Fibroblast of lung (primary cell): ENCODE results near the gene ZNF654. TPM values are rescaled to one million over a fixed set of nuclear protein-coding genes. Genes with fewer than 3 reads are reported as not detected.

ENCODE experiments used
- DNase-seq, 2 donors: peaks; one replicate each; pipeline versions ENCODE4 v3.0.0 to v3.0.0-alpha.2; 2010; ENCODE audit warnings: low read depth in 2 of 2
- H2AFZ ChIP-seq: 2 replicates; pipeline ENCODE4 v1.5.1; 2012; ENCODE audit warnings: low read length, control low read depth, inconsistent platforms
- H3K27ac ChIP-seq: 2 replicates; pipeline ENCODE4 v1.5.1; 2011; ENCODE audit warnings: low read length, control low read depth; ENCODE audit not compliant: insufficient read depth
- H3K27me3 ChIP-seq: 2 replicates; pipeline ENCODE4 v1.5.1; 2011; ENCODE audit warnings: mild to moderate bottlenecking, low read length; ENCODE audit not compliant: control insufficient read depth, insufficient read depth
- H3K36me3 ChIP-seq: 2 replicates; pipeline ENCODE4 v1.5.1; 2011; ENCODE audit warnings: low read length; ENCODE audit not compliant: control insufficient read depth, insufficient read depth
- H3K4me1 ChIP-seq: 2 replicates; pipeline ENCODE4 v1.5.1; 2011; ENCODE audit warnings: low read length; ENCODE audit not compliant: control insufficient read depth, insufficient read depth; ENCODE audit errors: extremely low read depth
- H3K4me2 ChIP-seq: 2 replicates; pipeline ENCODE4 v1.5.1; 2011; ENCODE audit warnings: low read length, control low read depth; ENCODE audit not compliant: insufficient read depth; ENCODE audit errors: extremely low read depth
- H3K4me3 ChIP-seq, 4 experiments: fragments of 200-600 bp in 1 of 4; sonication (generic) in 1 of 4; replicated peaks in 1 of 4; 2 replicates each; pipeline ENCODE4 v1.5.1; 2011 to 2016; ENCODE audit warnings: low read length in 4 of 4, low read depth in 3 of 4, mild to moderate bottlenecking in 3 of 4, control low read depth in 2 of 4, inconsistent platforms in 1 of 4, mixed read lengths in 1 of 4; ENCODE audit not compliant: insufficient read depth in 1 of 4; ENCODE audit errors: control extremely low read depth in 1 of 4
- H3K79me2 ChIP-seq: 2 replicates; pipeline ENCODE4 v1.5.1; 2012; ENCODE audit warnings: mild to moderate bottlenecking, low read length, inconsistent platforms; ENCODE audit not compliant: control insufficient read depth, insufficient read depth
- H3K9ac ChIP-seq: 2 replicates; pipeline ENCODE4 v1.5.1; 2011; ENCODE audit warnings: mild to moderate bottlenecking, low read length, control low read depth; ENCODE audit not compliant: insufficient read depth
- H3K9me3 ChIP-seq: 2 replicates; pipeline ENCODE4 v1.5.1; 2012; ENCODE audit warnings: low read depth, low read length; ENCODE audit not compliant: control insufficient read depth, insufficient read depth
- H4K20me1 ChIP-seq: 2 replicates; pipeline ENCODE4 v1.5.1; 2011; ENCODE audit warnings: low read length; ENCODE audit not compliant: control insufficient read depth, insufficient read depth; ENCODE audit errors: extremely low read depth
- CTCF ChIP-seq, 2 donors: IDR thresholded peaks in 1 of 2; conservative IDR thresholded peaks in 1 of 2; 1 replicate in 1 of 2; 2 replicates in 1 of 2; pipeline ENCODE4 v1.5.1; 2011 to 2012; ENCODE audit warnings: low read length in 2 of 2, control low read depth in 1 of 2, inconsistent platforms in 1 of 2, low read depth in 1 of 2, mild to moderate bottlenecking in 1 of 2
- EZH2 ChIP-seq: IDR thresholded peaks from 2 replicates; pipeline ENCODE4 v1.5.1; 2012; ENCODE audit warnings: low read length, control low read depth, mild to moderate bottlenecking; ENCODE audit errors: missing control alignments
- polyA plus RNA-seq, 2 donors: library from polyadenylated mRNA; depleted of rRNA in 1 of 2; stranded (reverse) in 1 of 2; unstranded in 1 of 2; fragments of >200 nt; gene quantifications; 2 replicates each; pipeline ENCODE4 v1.2.1, GENCODE V29; 2011 to 2012; ENCODE audit warnings: missing spikeins in 1 of 2
- total RNA-seq: library from RNA; depleted of rRNA; stranded (reverse); fragments of >200 nt; gene quantifications from 2 replicates; pipeline ENCODE4 v1.2.1, GENCODE V29; 2014

ZNF654 gene
- total and polyA plus RNA-seq, 2 donors (not counting 1 experiment from before 2014, with no cell fraction given), result 6.5 to 16.3 TPM

- Histone ChIP-seq H3K36me3 (peaks cover 2% of the 10 kb centered on the region), H3K4me3 (peak overlapping the region; percentile 17 to 95 (median 85)), H3K9ac (no peak overlapping the region), H2AFZ (no peak overlapping the region), H3K9me3 (no peaks in the 10 kb centered on the region), H4K20me1 (no peaks in the 10 kb centered on the region), H3K4me2 (peak overlapping the region; percentile 68), H3K27me3 (no peaks in the 10 kb centered on the region), H3K27ac (no peak overlapping the region), H3K79me2 (peaks cover 39% of the 10 kb centered on the region), H3K4me1 (peaks cover 2% of the 10 kb centered on the region)
- no peak for TF ChIP-seq CTCF (conservative IDR thresholded peaks at IDR 0.05 in 1 of 2, IDR thresholded peaks at IDR 0.05 in 1 of 2; ENCODE audit: low read depth in 1 of 2, low read length in 2 of 2)
- no peak for TF ChIP-seq EZH2
- DNase-seq, result peak in 1 of 2 donors; percentile 29
These were observed 92.3 kb downstream of the ZNF654 start for GRCh38 chr3:88151358-88151757.

GRCh38 chr3:88152841-88153240, 93.8 kb downstream of the ZNF654 start:
- Histone ChIP-seq H4K20me1 (no peaks in the 10 kb centered on the region), H2AFZ (no peak overlapping the region), H3K9me3 (no peaks in the 10 kb centered on the region), H3K79me2 (peaks cover 41% of the 10 kb centered on the region), H3K36me3 (peaks cover 2% of the 10 kb centered on the region), H3K27me3 (no peaks in the 10 kb centered on the region), H3K4me3 (no peak overlapping the region), H3K4me1 (peaks cover 2% of the 10 kb centered on the region), H3K27ac (no peak overlapping the region), H3K9ac (no peak overlapping the region), H3K4me2 (no peak overlapping the region)
- TF ChIP-seq EZH2 (no peak), CTCF (conservative IDR thresholded peaks at IDR 0.05 in 1 of 2, IDR thresholded peaks at IDR 0.05 in 1 of 2; ENCODE audit: low read depth in 1 of 2, low read length in 2 of 2) (no peak)
- DNase-seq, result no peak

- no peaks in the 10 kb centered on the region for H3K27me3 ChIP-seq
- H3K9ac ChIP-seq, result no peak overlapping the region
- H4K20me1 ChIP-seq, result no peaks in the 10 kb centered on the region
- no peak overlapping the region for H3K27ac ChIP-seq
- DNase-seq, result no peak
- no peaks in the 10 kb centered on the region for H3K79me2 ChIP-seq
- no peaks in the 10 kb centered on the region for H3K36me3 ChIP-seq
- TF ChIP-seq CTCF (conservative IDR thresholded peaks at IDR 0.05 in 1 of 2, IDR thresholded peaks at IDR 0.05 in 1 of 2; ENCODE audit: low read depth in 1 of 2, low read length in 2 of 2) (no peak), EZH2 (no peak)
- H3K9me3 ChIP-seq, result no peaks in the 10 kb centered on the region
- H2AFZ ChIP-seq, result no peak overlapping the region
- no peak overlapping the region for H3K4me3 ChIP-seq
- no peak overlapping the region for H3K4me2 ChIP-seq
- no peaks in the 10 kb centered on the region for H3K4me1 ChIP-seq
These were observed 107.4 kb downstream of the ZNF654 start for GRCh38 chr3:88166419-88166971.
